ENCODE measurements around the gene CD96.
A peak's percentile ranks its signal among the peaks of the same experiment; 100 is the strongest.
"Not testable (repeated sequence)": the region's sequence is repeated elsewhere in the genome, so short reads cannot be mapped to it uniquely, and the experiment has no call there.

The CD96 gene

DNA sequence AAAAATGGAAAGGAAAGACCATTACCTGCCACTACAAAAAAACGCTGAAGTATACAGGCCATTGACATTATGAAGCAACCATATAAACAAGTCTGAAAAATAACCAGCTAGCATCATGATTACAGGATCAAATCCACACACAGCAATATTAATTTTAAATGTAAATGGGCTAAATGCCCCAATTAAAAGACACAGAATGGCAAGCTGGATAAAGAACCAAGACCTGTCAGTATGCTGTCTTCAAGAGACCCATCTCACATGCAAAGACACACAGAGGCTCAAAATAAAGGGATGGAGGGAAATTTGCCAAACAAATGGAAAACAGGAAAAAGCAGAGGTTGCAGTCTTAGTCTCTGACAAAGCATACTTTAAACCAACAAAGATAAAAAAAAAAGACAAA lies 87.0 kb downstream of the CD96 start:
- DNase-seq, result not testable (repeated sequence)

DNA sequence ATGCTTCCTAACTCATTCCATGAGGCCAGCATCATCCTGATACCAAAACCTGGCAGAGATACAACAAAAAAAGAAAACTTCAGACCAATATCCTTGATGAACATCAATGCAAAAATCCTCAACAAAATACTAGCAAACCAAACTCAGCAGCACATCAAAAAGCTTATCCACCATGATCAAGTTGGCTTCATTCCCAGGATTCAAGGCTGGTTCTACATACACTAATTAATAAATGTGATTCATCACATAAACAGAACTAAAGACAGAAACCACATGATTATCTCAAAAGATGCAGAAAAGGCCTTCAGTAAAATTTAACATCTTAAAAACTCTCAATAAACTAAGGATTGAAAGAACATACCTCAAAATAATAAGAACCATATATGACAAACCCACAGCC lies 88.6 kb downstream of the CD96 start:
- peak; percentile 64 for DNase-seq

GRCh38 chr3:111635403-111635802 lies 93.4 kb downstream of the CD96 start:
- no peak for DNase-seq

- DNase-seq, result no peak
Observed at GRCh38 chr3:111636366-111636885, 94.4 kb downstream of the CD96 start.

GRCh38 chr3:111639316-111639715 lies 97.3 kb downstream of the CD96 start:
- DNase-seq, result no peak

- no peak for DNase-seq
Observed at GRCh38 chr3:111648991-111649579, 107.1 kb downstream of the CD96 start.

DNA sequence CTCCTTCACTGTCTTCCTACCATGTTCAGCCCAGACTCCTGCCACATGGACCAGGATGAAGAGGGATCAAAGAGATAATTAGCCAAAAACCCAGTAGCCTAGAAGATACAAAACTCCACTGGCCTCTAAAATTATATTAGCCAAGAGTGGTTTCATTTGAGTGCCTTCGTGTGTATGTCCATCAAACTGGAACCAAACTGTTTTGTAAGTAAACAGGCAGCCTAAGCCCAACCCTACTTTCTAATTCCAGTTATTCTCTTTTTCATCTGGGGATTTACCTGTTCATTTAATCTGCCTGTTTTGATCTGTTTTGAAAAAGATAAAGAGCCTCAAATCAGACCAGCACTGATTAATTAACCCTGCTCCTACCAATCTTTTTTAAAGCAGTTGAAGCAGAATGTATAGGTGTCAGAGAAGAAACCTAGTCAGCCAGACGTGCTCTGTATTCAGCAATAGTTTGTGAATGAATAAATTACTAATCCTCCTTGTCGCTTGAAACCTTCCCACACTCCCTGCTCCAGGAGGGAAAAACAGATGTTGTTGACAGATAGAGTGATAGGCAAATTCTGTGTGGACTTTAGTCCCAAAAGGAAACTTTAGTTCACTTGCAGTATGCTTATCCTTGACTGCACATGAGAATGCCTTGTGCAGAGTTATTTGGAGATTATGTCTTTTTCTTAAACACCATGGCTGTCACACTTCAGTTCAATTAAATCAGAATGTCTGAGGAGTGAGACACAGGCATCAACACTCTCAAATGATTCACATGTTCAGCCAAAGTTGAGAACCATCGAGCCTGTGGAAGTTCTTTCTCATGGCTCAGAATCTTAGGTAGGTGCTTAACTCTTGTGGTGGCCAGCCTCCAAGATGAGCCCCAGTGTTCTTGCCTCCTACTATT lies 108.6 kb downstream of the CD96 start:
- DNase-seq, result no peak

- DNase-seq, result no peak
Observed at GRCh38 chr3:111652492-111653180, 110.6 kb downstream of the CD96 start.

- DNase-seq, result no peak
Observed at GRCh38 chr3:111653766-111654165, 111.8 kb downstream of the CD96 start.

GRCh38 chr3:111662012-111662411 lies 120.0 kb downstream of the CD96 start:
- DNase-seq, result no peak

DNA sequence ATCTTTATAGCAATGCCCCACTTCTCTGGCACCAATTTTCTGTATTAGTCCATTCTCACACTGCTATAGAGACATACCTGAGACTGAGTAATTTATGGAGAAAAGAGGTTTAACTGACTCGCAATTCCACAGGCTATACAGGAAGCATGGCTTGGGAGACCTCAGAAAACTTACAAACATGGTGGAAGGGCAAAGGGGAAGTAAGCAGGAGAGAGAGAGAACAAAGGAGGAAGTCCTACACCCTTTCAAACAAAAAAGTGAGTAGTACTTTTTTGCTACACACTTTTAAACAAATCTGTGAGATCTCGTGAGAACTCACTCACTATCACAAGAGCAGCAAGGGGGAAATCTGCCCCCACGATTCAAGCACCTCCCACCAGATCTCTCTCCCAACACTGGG lies 120.9 kb downstream of the CD96 start:
- DNase-seq, result no peak

DNA sequence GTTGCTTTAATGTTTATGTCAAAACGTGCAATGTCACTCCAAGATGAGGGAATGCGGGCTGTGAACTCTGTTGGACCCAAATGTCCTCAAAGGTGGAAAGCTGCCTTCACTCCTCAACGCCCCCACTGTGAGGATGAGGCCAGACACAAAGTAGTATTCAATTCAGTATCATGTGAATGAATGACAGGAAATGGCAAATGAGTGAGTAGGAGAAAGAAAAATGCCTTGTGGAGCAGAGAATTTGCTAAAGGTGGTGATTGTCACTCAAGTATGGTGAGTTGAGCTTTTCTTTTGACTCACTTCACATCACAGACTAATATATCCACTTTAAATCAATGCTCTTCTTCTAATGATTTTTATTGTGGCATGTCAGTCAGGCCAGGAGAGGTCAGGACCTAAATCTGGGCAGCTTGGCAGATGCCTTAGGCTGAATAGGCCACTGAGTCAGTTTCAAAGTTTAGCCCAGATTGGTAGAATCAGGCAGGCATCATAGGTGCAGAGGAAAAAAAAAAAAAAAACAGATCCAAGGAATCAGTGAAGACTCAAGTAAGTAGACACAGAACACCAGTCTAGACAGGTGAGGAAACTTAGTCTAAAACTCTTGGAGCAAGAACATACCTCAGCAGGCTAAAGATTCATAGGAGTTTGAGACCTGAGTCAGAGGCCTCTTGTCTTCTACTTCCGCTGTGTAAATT lies 124.2 kb downstream of the CD96 start:
- DNase-seq, result peak; percentile 28

GRCh38 chr3:111667170-111667569 lies 125.2 kb downstream of the CD96 start:
- no peak for DNase-seq

DNA sequence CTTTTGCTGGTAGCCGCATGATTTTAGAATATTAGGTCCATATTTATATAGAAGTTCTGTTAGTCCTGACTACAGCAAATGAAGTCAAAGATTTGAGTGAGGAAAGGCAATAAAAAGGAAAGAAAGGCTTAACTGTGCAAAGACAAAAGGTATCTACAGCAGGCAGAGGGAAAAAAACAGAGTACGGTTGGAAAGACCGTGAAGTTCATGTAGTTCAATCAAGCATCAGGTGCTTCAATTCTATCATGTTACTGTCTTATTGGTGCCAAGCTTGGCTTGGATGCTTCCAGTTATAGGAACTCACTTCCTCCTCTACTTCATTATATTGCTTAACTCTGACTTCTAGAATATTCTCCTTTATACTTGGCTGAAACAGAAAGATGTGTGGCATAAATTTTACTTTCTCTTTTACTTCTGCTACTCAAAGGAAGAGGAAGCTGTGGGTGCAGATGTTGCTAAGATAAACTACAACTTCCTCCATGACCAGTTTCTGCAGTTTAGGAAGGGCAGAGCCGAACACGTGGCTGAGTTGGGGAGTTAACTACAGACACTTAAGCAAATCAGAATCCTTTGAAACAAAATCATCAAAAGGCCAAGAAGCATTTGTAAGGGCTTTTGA lies 125.7 kb downstream of the CD96 start:
- peak; percentile 59 for DNase-seq

DNA sequence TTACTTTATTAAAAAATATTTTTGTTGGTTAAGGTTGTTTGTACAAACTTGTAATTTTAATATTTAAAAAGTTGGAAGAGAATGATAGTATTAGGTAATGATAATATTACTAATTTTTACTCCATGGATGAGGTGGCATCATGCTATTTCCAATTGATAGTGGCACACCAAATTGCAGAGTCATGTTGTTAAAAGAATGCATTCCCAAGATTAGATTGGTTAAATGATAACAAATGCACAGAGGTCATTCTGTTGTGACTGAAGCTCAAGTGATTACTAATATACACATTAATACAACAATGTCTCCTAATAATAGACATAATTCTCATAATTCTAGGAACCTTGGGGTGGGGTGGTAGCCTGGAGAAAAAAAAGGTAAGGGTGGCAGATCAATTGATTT lies 126.3 kb downstream of the CD96 start:
- DNase-seq, result peak; percentile 30

GRCh38 chr3:111668888-111669488 lies 127.0 kb downstream of the CD96 start:
- DNase-seq, result peak; percentile 78

DNA sequence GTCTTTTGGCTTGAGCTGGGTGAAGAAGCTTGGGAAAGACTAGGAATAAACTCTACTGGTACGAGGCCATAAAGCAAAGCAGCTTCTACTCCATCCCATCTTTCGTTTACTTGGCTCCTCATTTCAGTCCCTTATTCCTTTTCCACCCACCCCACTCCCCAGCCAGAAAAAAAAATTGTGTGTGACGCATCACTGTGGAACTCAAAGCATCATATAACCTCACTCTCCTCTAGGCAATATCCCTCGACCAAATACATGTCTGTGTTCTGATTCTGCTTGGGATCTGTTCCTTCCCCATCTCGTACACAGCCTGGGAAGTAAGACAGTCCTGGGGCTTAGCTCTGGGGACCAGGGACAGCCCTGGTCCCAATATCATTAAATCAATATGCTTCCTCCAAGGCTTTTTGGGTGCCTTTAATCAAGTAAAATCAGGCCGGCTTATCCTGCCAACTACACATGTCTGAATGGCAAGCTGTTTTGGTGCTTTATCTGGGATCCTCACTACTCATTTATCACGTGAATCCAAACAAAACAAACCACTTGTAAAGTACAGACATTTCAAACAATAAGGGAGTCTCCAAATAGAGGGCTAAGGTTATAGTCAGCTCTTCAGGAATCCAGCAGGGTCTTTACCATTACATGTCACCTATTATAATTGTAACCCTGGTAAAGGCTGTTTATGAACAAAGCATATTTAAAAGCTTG lies 128.1 kb downstream of the CD96 start:
- peak; percentile 92 for DNase-seq

DNA sequence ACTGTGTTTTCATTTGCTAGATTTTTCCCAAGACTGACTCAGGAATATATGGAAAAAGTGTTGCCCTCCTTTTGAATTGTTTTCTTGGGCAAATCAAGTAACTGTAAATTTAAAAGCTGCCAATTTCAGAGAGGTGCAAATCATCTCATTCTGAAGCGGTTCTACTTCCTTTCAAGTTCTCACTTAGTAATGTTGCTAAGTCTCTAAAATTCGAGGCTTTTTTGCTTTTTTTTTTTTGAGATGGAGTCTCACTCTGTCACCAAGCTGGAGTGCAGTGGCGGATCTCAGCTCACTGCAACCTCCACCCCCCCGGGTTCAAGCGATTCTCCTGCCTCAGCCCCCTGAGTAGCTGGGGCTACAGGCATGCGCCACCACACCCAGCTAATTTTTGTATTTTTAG lies 130.5 kb downstream of the CD96 start:
- DNase-seq, result not testable (repeated sequence)

- DNase-seq, result no peak
Observed at GRCh38 chr3:111675846-111676210, 133.8 kb downstream of the CD96 start.

GRCh38 chr3:111676211-111677006 lies 134.4 kb downstream of the CD96 start:
- peak; percentile 87 for DNase-seq

- DNase-seq, result no peak
Observed at GRCh38 chr3:111677007-111677392, 135.0 kb downstream of the CD96 start.

Measured in EL (cell line).